Fibroblast of lung (primary cell): ENCODE results near the gene RPS24. TPM values are rescaled to one million over a fixed set of nuclear protein-coding genes. Genes with fewer than 3 reads are reported as not detected.
"Not testable (repeated sequence)": the region's sequence is repeated elsewhere in the genome, so short reads cannot be mapped to it uniquely, and the experiment has no call there.

Source experiments
- DNase-seq, 2 donors: peaks; one replicate each; pipeline versions ENCODE4 v3.0.0 to v3.0.0-alpha.2; 2010; ENCODE audit warnings: low read depth in 2 of 2
- H2AFZ ChIP-seq: 2 replicates; pipeline ENCODE4 v1.5.1; 2012; ENCODE audit warnings: low read length, control low read depth, inconsistent platforms
- H3K27ac ChIP-seq: 2 replicates; pipeline ENCODE4 v1.5.1; 2011; ENCODE audit warnings: low read length, control low read depth; ENCODE audit not compliant: insufficient read depth
- H3K27me3 ChIP-seq: 2 replicates; pipeline ENCODE4 v1.5.1; 2011; ENCODE audit warnings: mild to moderate bottlenecking, low read length; ENCODE audit not compliant: control insufficient read depth, insufficient read depth
- H3K36me3 ChIP-seq: 2 replicates; pipeline ENCODE4 v1.5.1; 2011; ENCODE audit warnings: low read length; ENCODE audit not compliant: control insufficient read depth, insufficient read depth
- H3K4me1 ChIP-seq: 2 replicates; pipeline ENCODE4 v1.5.1; 2011; ENCODE audit warnings: low read length; ENCODE audit not compliant: control insufficient read depth, insufficient read depth; ENCODE audit errors: extremely low read depth
- H3K4me2 ChIP-seq: 2 replicates; pipeline ENCODE4 v1.5.1; 2011; ENCODE audit warnings: low read length, control low read depth; ENCODE audit not compliant: insufficient read depth; ENCODE audit errors: extremely low read depth
- H3K4me3 ChIP-seq, 4 experiments: fragments of 200-600 bp in 1 of 4; sonication (generic) in 1 of 4; replicated peaks in 1 of 4; 2 replicates each; pipeline ENCODE4 v1.5.1; 2011 to 2016; ENCODE audit warnings: low read length in 4 of 4, low read depth in 3 of 4, mild to moderate bottlenecking in 3 of 4, control low read depth in 2 of 4, inconsistent platforms in 1 of 4, mixed read lengths in 1 of 4; ENCODE audit not compliant: insufficient read depth in 1 of 4; ENCODE audit errors: control extremely low read depth in 1 of 4
- H3K79me2 ChIP-seq: 2 replicates; pipeline ENCODE4 v1.5.1; 2012; ENCODE audit warnings: mild to moderate bottlenecking, low read length, inconsistent platforms; ENCODE audit not compliant: control insufficient read depth, insufficient read depth
- H3K9ac ChIP-seq: 2 replicates; pipeline ENCODE4 v1.5.1; 2011; ENCODE audit warnings: mild to moderate bottlenecking, low read length, control low read depth; ENCODE audit not compliant: insufficient read depth
- H3K9me3 ChIP-seq: 2 replicates; pipeline ENCODE4 v1.5.1; 2012; ENCODE audit warnings: low read depth, low read length; ENCODE audit not compliant: control insufficient read depth, insufficient read depth
- H4K20me1 ChIP-seq: 2 replicates; pipeline ENCODE4 v1.5.1; 2011; ENCODE audit warnings: low read length; ENCODE audit not compliant: control insufficient read depth, insufficient read depth; ENCODE audit errors: extremely low read depth
- CTCF ChIP-seq, 2 donors: IDR thresholded peaks in 1 of 2; conservative IDR thresholded peaks in 1 of 2; 1 replicate in 1 of 2; 2 replicates in 1 of 2; pipeline ENCODE4 v1.5.1; 2011 to 2012; ENCODE audit warnings: low read length in 2 of 2, control low read depth in 1 of 2, inconsistent platforms in 1 of 2, low read depth in 1 of 2, mild to moderate bottlenecking in 1 of 2
- EZH2 ChIP-seq: IDR thresholded peaks from 2 replicates; pipeline ENCODE4 v1.5.1; 2012; ENCODE audit warnings: low read length, control low read depth, mild to moderate bottlenecking; ENCODE audit errors: missing control alignments
- polyA plus RNA-seq, 2 donors: library from polyadenylated mRNA; depleted of rRNA in 1 of 2; stranded (reverse) in 1 of 2; unstranded in 1 of 2; fragments of >200 nt; gene quantifications; 2 replicates each; pipeline ENCODE4 v1.2.1, GENCODE V29; 2011 to 2012; ENCODE audit warnings: missing spikeins in 1 of 2
- total RNA-seq: library from RNA; depleted of rRNA; stranded (reverse); fragments of >200 nt; gene quantifications from 2 replicates; pipeline ENCODE4 v1.2.1, GENCODE V29; 2014

RPS24 gene
- total and polyA plus RNA-seq, 2 donors (not counting 1 experiment from before 2014, with no cell fraction given) = 1,917 to 4,192 TPM

GRCh38 chr10:77989081-77989724 is 44.5 kb upstream of the RPS24 start:
- no peaks in the 10 kb centered on the region for H3K27me3 ChIP-seq
- H3K27ac ChIP-seq = no peak overlapping the region
- H3K79me2 ChIP-seq = no peaks in the 10 kb centered on the region
- H3K4me3 ChIP-seq = no peak overlapping the region
- H3K9ac ChIP-seq = no peak overlapping the region
- H3K4me2 ChIP-seq = no peak overlapping the region
- no peaks in the 10 kb centered on the region for H4K20me1 ChIP-seq
- TF ChIP-seq CTCF (conservative IDR thresholded peaks at IDR 0.05 in 1 of 2, IDR thresholded peaks at IDR 0.05 in 1 of 2; ENCODE audit: low read depth in 1 of 2, low read length in 2 of 2) (no peak), EZH2 (no peak)
- H3K36me3 ChIP-seq = peaks cover 23% of the 10 kb centered on the region
- no peaks in the 10 kb centered on the region for H3K9me3 ChIP-seq
- H3K4me1 ChIP-seq = no peaks in the 10 kb centered on the region
- DNase-seq = peak in 1 of 2 donors; percentile 63
- no peak overlapping the region for H2AFZ ChIP-seq

- H3K27me3 ChIP-seq = no peaks in the 10 kb centered on the region
Measured at GRCh38 chr10:77993620-77994019, 40.0 kb upstream of the RPS24 start.

DNA sequence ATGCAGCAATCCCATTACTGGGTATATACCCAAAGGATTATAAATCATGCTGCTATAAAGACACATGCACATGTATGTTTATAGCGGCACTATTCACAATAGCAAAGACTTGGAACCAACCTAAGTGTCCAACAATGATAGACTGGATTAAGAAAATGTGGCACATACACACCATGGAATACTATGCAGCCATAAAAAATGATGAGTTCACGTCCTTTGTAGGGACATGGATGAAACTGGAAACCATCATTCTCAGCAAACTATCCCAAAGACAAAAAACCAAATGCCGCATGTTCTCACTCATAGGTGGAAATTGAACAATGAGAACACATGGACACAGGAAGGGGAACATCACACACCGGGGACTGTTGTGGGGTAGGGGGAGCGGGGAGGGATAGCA is 34.9 kb upstream of the RPS24 start:
- H2AFZ ChIP-seq, H3K36me3 ChIP-seq, H3K27me3 ChIP-seq, H3K9me3 ChIP-seq, H3K4me2 ChIP-seq, H3K79me2 ChIP-seq, H3K9ac ChIP-seq, H4K20me1 ChIP-seq, DNase-seq, H3K27ac ChIP-seq, H3K4me1 ChIP-seq, H3K4me3 ChIP-seq: not testable (repeated sequence)

More at GRCh38 chr10:77993620-77994019, 40.0 kb upstream of the RPS24 start:
- no peak for TF ChIP-seq CTCF (conservative IDR thresholded peaks at IDR 0.05 in 1 of 2, IDR thresholded peaks at IDR 0.05 in 1 of 2; ENCODE audit: low read depth in 1 of 2, low read length in 2 of 2)
- no peak for TF ChIP-seq EZH2
- Histone ChIP-seq H2AFZ (no peak overlapping the region), H3K4me1 (no peaks in the 10 kb centered on the region), H3K9ac (no peak overlapping the region), H3K27ac (no peak overlapping the region), H3K9me3 (no peaks in the 10 kb centered on the region), H3K79me2 (no peaks in the 10 kb centered on the region), H3K36me3 (peaks cover 10% of the 10 kb centered on the region), H3K4me2 (no peak overlapping the region), H3K4me3 (no peak overlapping the region), H4K20me1 (no peaks in the 10 kb centered on the region)
- no peak for DNase-seq
